ENCODE results near the gene JADE1. TPM values are rescaled to one million over a fixed set of nuclear protein-coding genes. Genes with fewer than 3 reads are reported as not detected.

Gene JADE1
- total and polyA plus RNA-seq, 9 of the 15 experiments (the other 6 are each of a cell fraction or from before 2014, with no cell fraction given): 8.3 to 37.9 (median 24.4) TPM

GRCh38 chr4:128810871-128811570, 1.5 kb downstream of the JADE1 start (continued):
- TF ChIP-seq ZNF3 (CRISPR knock-in tag; IDR thresholded peaks at IDR 0.05) (no peak), POLR2AphosphoS5 (IDR thresholded peaks at IDR 0.05; ENCODE audit: control insufficient read depth, insufficient read depth, low read depth, low read length) (no peak; the same call in 1 of the 2 replicates), ZKSCAN1 (IDR thresholded peaks at IDR 0.05; ENCODE audit: low read depth, low read length) (0 out of 2 replicates have a peak, but pooled peaks have one; percentile 20), HDAC2 (IDR thresholded peaks at IDR 0.05) (peak; percentile 44), FOSL1 (tag; conservative IDR thresholded peaks at IDR 0.05) (no peak), CREB3L1 (IDR thresholded peaks at IDR 0.05; ENCODE audit: borderline replicate concordance, low read depth) (peak; percentile 55; the same call in 1 of the 2 replicates), CBFA2T2 (conservative IDR thresholded peaks at IDR 0.05) (0 out of 2 replicates have a peak, but pooled peaks have one; percentile 9), ARNT (IDR thresholded peaks at IDR 0.05) (0 out of 4 replicates have a peak, but pooled peaks have one; percentile 22 to 42), CUX1 (CRISPR knock-in tag; IDR thresholded peaks at IDR 0.05) (no peak), KLF13 (tag; IDR thresholded peaks at IDR 0.05; ENCODE audit: borderline replicate concordance, low read depth) (peak; percentile 60; the same call in 1 of the 2 replicates), CBX3 (IDR thresholded peaks at IDR 0.05; ENCODE audit: borderline replicate concordance in 1 of 2, low read length in 2 of 2) (peak in 1 of 2 experiments; percentile 49; a peak in 1 of 3 replicates), SAP30 (IDR thresholded peaks at IDR 0.05; ENCODE audit: borderline replicate concordance, insufficient read depth, low read depth, low read length, poor library complexity, severe bottlenecking) (peak; percentile 80), SIRT6 (IDR thresholded peaks at IDR 0.05; ENCODE audit: low read depth, low read length) (no peak), ZNF79 (CRISPR knock-in tag; IDR thresholded peaks at IDR 0.05; ENCODE audit: low read depth) (no peak), PHF21A (IDR thresholded peaks at IDR 0.05; ENCODE audit: borderline replicate concordance, low read depth) (0 out of 2 replicates have a peak, but pooled peaks have one; percentile 29)

Measured in K562 (cell line).